GM18861 (cell line): ENCODE results near the gene NXPH4.

Experiments used
- ATAC-seq: cut with Tn5 transposase; IDR thresholded peaks from one replicate; pipeline ENCODE4 v1.9.1; 2021; ENCODE audit not compliant: unreplicated experiment

Gene NXPH4

DNA sequence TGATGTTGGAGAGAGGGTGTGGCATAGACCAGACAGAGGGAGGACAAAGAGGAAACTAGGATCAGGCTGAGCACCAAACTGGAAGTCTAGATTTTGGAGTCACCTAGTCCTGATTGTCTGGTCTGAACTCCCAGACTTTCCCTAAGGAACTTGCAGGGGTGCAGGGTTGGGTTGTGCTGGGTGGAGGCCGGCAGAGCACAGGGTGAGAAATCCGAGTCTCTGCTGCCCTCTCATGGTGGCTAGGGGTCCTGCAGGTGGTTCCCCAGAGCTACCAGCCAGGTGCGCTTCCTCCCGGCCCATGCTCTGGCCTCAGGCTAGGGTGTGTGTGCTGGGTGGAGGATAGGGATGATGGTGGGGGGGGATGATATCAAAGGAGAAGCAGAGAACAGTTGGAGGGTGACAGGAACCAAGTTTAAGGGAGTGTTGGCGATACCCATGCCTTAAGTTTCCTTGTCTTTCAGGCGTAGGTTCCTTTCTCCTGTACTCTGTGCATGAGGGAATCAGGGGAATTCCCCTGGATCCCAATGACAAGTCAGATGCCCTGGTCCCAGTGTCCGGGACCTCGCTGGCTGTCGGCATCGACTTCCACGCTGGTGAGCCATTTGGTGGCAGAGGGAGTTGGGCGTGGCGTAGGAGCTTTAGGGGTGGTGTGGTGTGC lies 33.5 kb upstream of the NXPH4 start:
- peak; percentile 76 for ATAC-seq

DNA sequence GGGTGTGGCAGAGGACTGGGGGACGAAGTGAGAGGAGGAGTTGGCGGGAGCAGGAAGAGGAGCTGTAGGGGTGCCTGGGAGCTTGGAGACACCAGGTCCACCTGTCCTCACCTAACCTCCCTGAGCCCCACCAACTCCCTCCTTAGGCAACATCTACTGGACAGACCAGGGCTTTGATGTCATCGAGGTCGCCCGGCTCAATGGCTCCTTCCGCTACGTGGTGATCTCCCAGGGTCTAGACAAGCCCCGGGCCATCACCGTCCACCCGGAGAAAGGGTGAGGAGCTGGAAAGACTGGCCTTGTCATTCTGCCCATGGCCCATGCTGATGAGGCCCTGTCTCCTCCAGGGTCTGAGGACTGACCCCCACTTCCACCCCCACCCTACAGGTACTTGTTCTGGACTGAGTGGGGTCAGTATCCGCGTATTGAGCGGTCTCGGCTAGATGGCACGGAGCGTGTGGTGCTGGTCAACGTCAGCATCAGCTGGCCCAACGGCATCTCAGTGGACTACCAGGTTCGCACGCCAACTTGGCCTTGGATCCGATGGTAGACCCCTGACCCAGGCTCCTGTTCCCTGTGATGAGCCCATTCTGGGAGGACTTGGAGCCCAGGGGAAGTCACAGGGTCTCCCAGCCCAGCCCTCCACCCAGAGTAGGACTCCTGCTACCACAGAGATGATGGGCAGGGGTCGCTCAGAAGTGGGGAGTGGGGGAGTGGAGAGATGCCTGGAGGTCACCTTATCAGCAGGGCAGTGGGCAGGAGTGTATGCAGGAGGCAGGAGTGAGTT lies 32.5 kb upstream of the NXPH4 start:
- ATAC-seq = no peak

DNA sequence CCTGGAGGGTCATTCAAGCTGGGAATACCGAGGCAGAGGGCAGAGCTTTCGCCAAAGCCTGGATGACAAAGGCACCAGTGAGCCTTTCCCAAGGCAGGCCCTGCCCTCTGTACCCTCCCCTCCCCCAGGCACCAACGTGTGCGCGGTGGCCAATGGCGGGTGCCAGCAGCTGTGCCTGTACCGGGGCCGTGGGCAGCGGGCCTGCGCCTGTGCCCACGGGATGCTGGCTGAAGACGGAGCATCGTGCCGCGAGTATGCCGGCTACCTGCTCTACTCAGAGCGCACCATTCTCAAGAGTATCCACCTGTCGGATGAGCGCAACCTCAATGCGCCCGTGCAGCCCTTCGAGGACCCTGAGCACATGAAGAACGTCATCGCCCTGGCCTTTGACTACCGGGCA lies 31.2 kb upstream of the NXPH4 start:
- ATAC-seq = no peak

DNA sequence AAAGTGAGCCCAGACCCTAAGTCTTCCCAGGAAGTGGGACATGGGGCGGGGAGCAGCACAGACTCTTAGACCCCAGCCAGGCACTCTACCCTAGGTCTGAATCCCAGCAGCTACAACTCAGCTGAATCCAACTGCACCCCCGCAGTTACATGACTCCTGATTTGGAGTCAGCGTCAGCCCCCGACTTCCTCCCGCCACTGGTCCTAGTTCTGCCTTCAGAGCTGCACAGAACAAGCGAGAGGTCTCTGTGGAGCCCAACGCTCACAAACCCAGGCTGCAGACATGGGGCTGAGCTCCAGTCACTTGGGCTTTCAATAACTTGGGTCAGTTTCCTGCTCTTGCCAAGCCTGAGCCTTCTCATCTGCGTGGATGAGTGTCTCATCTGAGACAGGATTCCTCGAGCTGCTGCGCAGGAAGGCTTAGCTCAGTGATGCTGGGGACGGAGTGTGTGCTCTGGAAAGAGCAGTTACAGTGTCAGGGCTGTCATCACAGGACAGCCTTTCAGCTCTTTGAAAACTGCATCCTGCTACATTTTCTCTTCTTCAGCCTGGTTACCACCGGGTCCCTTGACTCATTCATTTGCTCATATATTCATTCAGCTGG lies 30.6 kb upstream of the NXPH4 start:
- no peak for ATAC-seq

DNA sequence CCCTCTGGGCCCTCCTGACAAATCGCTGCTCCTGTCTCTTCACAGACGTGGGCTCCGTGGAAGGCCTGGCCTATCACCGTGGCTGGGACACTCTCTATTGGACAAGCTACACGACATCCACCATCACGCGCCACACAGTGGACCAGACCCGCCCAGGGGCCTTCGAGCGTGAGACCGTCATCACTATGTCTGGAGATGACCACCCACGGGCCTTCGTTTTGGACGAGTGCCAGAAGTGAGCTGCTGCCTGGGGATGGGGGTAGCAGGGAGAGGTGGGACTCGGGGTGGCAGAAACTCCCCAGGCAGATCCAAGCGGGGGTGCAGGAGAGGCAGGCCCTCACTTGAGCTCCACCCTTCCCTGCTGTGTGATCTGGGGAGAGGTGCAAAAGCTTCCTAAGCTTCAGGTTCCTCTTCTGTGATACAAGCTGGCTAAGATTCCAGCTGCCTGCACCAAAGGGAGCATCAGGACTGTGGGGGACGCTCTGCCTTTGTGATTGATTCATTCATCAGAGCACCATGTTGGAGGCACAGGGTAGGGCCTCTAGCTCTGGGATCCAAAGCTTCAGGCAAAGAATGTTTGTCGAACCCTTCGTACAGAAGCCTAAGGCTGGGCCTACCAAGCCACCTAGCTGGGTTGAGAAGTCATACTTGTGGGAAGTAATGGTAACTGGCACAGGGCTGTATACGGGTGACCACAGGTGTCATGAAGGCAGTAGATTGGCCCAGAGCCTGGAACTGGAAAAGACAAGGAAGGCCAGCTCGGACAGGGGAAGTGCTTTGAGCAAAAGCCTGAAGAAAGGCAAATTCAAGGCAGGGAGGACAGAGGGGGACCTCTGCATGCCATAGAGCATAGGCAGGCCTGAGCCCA lies 29.1 kb upstream of the NXPH4 start:
- no peak for ATAC-seq

DNA sequence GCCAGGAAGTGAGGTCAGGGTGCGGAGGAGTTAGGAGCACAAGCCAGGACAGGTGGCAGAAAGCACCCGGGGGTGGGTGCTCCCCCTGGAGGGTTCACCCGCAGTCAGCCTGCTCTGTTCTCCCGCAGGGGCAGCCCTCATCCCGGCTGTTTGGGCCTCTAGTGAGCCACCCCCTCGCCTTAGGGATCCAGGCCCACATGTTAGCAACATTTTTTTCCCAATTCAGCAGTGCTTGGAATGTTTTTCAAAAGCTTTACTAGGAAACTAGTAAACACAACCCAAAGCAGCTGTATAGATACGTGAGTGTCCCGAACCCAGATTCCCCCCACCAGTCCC lies 28.5 kb upstream of the NXPH4 start:
- no peak for ATAC-seq

DNA sequence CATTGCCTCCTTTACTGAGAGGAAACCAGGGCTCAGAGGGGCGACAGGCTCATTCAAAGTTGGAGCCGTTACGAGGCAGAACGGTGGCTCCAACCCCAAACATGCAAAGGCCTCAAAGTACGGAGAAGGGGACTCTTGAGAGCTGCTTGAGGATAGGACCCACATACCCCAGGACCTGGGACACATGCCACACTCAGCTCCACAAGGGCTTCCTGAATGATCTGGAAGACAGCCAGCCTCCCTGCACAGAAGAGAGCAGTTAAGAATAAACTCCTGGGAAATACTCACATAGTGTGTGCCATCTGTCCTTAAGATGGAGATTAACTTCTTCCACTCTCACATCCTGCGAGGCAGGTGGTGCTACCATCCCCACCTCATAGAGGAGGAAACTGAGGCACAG lies 26.6 kb upstream of the NXPH4 start:
- no peak for ATAC-seq

DNA sequence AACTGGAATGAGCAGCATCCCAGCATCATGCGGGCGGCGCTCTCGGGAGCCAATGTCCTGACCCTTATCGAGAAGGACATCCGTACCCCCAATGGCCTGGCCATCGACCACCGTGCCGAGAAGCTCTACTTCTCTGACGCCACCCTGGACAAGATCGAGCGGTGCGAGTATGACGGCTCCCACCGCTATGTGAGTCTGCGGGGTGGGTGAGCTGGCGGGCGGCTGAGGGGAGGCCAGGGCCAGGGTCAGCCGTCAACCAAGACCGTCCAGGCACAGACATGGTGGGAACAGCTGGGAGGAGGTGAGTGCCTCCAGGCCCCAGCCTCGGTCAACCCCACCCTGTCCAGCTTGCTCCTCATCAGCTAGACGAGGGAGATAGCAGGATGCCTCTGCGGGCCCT lies 25.8 kb upstream of the NXPH4 start:
- no peak for ATAC-seq

DNA sequence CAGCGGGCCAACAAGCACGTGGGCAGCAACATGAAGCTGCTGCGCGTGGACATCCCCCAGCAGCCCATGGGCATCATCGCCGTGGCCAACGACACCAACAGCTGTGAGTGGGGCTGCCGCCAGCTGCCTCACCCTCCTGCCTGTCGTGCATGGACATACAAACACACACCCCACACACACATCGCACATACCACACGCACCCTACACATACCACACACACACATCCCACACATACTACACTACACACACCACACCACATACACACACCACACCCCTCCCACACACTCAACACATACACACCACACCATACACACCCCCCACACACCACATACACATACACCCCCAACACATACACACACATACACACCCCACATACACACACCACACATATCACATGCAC lies 25.2 kb upstream of the NXPH4 start:
- ATAC-seq = no peak

DNA sequence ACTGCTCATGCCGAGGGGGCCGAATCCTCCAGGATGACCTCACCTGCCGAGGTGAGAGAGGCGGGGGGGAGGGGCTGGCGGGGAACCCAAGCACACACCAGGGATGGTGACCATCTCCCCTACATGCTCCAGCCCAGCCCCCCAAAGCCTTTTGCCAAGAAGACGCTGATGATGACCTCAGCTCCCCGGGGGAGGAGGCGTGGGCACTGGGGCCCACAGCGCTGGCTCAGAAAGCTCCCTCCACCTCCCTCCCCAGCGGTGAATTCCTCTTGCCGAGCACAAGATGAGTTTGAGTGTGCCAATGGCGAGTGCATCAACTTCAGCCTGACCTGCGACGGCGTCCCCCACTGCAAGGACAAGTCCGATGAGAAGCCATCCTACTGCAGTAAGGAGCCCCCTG lies 23.7 kb upstream of the NXPH4 start:
- ATAC-seq = no peak

DNA sequence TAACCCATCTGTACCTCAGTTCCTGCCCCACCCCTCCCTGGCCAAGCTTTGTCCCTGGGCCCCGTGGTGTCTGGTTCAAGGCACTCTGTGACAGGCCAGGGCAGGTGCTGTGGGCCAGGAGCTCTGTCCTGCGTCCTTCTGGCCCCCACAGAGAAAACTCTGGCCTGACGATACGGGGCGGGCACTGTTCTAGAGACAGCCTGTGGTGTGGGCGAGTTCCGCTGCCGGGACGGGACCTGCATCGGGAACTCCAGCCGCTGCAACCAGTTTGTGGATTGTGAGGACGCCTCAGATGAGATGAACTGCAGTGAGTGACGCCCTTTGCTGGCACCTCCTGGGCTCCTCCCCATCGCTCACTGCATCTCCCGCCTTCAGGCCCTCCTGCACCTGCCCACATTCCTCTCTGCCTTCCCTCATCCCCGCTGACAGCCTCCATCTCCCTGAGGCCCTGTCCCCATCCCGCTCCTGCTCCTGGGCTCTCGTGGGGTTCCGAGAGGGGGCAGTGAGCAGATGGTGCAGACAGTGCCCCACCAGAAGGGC lies 22.8 kb upstream of the NXPH4 start:
- ATAC-seq = no peak

DNA sequence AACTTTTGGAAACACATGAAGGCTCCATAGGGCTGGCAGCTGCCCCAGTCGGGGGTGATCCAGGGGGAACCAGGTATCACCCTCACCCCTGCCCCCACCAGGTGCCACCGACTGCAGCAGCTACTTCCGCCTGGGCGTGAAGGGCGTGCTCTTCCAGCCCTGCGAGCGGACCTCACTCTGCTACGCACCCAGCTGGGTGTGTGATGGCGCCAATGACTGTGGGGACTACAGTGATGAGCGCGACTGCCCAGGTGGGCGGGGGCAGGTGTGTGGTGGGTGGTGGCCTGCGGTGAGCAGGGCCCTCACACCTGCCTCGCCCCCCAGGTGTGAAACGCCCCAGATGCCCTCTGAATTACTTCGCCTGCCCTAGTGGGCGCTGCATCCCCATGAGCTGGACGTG lies 22.3 kb upstream of the NXPH4 start:
- ATAC-seq = no peak

DNA sequence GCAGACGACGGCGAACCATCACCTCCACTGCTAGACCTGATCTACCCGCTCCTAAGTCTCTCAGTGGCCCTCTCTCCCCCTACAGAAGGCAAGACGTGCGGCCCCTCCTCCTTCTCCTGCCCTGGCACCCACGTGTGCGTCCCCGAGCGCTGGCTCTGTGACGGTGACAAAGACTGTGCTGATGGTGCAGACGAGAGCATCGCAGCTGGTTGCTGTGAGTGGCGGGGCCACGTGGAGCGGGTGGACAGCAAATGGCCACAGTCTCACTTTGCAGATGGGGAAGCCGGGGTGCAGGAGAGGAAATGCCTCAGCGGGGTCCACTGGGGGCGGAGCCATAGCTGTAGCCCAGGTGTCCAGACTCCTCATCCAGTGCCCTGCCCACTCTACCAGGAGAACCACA lies 21.4 kb upstream of the NXPH4 start:
- ATAC-seq = no peak

DNA sequence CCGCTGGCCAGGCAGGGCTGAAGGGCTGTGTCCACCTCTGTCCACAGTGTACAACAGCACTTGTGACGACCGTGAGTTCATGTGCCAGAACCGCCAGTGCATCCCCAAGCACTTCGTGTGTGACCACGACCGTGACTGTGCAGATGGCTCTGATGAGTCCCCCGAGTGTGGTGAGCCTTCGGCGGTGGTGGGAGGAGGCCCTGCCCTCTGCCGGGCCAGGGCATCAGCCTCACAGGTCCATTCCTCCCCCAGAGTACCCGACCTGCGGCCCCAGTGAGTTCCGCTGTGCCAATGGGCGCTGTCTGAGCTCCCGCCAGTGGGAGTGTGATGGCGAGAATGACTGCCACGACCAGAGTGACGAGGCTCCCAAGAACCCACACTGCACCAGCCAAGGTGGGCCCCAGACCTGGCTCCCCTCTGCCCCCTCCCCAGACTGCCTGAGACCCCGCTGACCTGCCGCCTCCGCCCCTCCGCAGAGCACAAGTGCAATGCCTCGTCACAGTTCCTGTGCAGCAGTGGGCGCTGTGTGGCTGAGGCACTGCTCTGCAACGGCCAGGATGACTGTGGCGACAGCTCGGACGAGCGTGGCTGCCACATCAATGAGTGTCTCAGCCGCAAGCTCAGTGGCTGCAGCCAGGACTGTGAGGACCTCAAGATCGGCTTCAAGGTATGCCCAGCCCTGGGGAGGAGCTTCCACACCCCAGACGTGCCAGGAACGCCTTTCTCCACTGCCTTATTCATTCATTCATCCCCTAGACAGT lies 20.8 kb upstream of the NXPH4 start:
- ATAC-seq = no peak

DNA sequence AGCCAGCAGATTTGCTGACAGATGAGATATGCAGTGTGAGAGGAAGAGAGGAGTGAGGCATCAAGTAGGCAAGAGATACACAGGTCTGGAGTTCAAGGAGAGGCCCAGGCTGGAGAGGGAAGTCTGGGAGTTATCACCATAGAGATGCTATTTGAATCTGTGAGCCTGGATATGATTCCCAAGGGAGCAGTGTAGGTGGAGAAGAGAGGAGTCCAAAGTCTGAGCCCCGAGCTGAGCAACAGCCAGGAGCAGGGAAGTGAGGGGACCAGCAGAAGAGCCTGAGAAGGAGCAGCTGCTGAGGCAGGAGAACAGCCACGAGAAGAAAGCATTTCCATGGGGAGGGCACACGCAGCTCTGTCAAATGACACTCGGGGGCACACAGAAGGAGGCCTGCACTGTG lies 20.2 kb upstream of the NXPH4 start:
- no peak for ATAC-seq

DNA sequence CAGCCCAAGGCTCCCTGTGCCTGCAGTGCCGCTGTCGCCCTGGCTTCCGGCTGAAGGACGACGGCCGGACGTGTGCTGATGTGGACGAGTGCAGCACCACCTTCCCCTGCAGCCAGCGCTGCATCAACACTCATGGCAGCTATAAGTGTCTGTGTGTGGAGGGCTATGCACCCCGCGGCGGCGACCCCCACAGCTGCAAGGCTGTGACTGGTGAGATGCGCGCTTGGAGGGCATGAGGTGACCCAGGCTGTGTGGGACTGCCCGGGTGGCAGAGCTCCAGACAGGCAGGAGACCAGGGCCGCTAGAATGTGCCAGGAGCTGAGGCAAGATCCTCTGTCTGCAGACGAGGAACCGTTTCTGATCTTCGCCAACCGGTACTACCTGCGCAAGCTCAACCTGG lies 19.6 kb upstream of the NXPH4 start:
- ATAC-seq = no peak

DNA sequence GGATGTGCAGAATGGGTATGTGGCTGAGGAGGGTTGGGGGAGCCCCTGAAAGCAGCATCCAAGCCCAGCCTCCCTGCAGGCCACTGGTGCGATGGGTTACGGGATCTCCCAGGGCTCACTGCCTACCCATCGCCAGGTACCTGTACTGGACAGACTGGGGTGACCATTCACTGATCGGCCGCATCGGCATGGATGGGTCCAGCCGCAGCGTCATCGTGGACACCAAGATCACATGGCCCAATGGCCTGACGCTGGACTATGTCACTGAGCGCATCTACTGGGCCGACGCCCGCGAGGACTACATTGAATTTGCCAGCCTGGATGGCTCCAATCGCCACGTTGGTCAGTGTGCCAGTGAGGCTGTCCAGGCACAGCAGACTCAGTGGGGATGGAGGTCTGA lies 18.3 kb upstream of the NXPH4 start:
- no peak for ATAC-seq

DNA sequence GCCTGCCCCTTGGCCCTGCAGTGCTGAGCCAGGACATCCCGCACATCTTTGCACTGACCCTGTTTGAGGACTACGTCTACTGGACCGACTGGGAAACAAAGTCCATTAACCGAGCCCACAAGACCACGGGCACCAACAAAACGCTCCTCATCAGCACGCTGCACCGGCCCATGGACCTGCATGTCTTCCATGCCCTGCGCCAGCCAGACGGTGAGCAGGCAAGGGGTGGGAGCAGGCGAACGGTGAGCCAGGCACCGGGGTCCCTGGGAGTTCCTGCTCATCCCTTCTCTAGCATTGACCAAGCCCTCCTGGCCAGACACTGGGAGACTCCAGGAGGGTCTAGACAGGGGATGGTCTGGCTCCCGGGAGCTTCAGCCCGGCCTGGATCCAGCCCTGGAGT lies 17.4 kb upstream of the NXPH4 start:
- ATAC-seq = no peak

DNA sequence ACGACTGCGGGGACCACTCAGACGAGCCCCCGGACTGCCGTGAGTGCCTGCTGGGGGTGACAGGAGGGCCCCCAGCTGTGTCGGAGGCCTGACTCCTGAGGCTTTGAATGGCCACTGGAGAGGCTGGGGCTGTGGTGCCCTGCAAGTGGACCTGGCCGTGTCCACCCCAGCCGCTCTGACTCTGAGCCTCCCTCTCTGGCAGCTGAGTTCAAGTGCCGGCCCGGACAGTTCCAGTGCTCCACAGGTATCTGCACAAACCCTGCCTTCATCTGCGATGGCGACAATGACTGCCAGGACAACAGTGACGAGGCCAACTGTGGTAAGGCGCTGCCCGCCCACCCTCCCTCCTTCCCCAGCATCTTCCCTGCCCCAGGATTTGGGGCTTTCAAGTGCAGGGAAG lies 16.1 kb upstream of the NXPH4 start:
- ATAC-seq = no peak

DNA sequence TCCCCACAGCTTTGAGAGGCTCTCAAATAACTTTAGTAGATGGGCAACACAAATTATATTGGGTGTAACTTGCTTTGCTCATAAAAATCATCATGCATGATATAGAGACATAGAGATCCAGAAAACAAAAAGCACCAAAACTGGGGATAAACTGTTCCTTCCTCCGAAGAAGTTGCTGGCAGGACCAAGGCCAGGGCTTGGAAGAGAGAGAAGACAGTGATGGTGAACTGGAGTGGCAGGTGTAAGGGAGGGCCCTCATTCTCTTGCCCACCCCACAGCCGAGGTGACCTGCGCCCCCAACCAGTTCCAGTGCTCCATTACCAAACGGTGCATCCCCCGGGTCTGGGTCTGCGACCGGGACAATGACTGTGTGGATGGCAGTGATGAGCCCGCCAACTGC lies 15.4 kb upstream of the NXPH4 start:
- ATAC-seq = no peak

DNA sequence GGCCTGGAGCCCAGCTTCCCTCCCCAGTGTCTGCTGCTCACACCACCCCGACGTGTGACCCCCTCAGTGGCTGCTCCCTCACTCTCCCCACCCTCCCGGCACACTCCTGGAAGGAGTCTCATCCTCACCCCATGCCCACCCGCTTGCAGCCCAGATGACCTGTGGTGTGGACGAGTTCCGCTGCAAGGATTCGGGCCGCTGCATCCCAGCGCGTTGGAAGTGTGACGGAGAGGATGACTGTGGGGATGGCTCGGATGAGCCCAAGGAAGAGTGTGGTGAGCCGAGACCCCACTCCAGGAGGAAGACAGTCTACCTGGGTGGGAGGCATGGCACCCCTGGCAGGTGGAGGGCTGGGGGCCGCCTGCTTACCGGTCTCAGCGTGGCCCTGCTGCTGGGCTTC lies 15.0 kb upstream of the NXPH4 start:
- ATAC-seq = no peak
